ENCODE results near the gene MRPL39. TPM values are rescaled to one million over a fixed set of nuclear protein-coding genes. Genes with fewer than 3 reads are reported as not detected.

The MRPL39 gene
- total RNA-seq, 4 donors from 2014 or later, result 12.5 to 30.5 (median 28.1) TPM

DNA sequence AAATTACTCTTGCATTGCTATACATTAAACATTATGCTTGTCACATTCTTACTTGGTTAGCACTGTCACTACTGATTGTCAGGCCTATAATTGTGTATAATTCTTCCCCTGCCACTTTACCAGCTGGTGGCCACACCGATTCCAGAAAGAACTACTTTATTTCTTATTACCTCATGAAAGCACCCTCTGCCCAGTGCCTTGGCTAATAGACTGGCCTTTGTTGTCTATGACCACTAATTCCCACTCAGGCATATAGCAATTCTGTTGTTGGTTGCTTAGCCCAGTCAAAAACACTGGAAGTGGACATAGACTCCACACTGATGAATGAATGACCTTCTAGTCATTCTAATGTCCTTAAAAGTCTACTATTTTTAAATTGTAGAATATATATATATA, 35.6 kb downstream of the MRPL39 start:
- no peaks in the 10 kb centered on the region for H3K27me3 ChIP-seq
- peaks cover 0 to 14% (median 0%) of the 10 kb centered on the region in 3 donors for H3K4me1 ChIP-seq
- H3K4me3 ChIP-seq, result no peak overlapping the region
- intact Hi-C loops (cut with DNase I), result no loop called here
- H3K36me3 ChIP-seq, result peaks cover 0 to 12% (median 0%) of the 10 kb centered on the region in 3 donors
- no peak overlapping the region for H3K27ac ChIP-seq
- TF ChIP-seq, protein P1, sequence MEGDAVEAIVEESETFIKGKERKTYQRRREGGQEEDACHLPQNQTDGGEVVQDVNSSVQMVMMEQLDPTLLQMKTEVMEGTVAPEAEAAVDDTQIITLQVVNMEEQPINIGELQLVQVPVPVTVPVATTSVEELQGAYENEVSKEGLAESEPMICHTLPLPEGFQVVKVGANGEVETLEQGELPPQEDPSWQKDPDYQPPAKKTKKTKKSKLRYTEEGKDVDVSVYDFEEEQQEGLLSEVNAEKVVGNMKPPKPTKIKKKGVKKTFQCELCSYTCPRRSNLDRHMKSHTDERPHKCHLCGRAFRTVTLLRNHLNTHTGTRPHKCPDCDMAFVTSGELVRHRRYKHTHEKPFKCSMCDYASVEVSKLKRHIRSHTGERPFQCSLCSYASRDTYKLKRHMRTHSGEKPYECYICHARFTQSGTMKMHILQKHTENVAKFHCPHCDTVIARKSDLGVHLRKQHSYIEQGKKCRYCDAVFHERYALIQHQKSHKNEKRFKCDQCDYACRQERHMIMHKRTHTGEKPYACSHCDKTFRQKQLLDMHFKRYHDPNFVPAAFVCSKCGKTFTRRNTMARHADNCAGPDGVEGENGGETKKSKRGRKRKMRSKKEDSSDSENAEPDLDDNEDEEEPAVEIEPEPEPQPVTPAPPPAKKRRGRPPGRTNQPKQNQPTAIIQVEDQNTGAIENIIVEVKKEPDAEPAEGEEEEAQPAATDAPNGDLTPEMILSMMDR (IDR thresholded peaks at IDR 0.05), result no peak
- no peak for TF ChIP-seq POLR2A (IDR thresholded peaks at IDR 0.05)
- no peak for DNase-seq
- H3K9me3 ChIP-seq, result no peaks in the 10 kb centered on the region
- 90 to 92% methylated on average over 1 of the region's 1 CpG for WGBS, 2 donors

DNA sequence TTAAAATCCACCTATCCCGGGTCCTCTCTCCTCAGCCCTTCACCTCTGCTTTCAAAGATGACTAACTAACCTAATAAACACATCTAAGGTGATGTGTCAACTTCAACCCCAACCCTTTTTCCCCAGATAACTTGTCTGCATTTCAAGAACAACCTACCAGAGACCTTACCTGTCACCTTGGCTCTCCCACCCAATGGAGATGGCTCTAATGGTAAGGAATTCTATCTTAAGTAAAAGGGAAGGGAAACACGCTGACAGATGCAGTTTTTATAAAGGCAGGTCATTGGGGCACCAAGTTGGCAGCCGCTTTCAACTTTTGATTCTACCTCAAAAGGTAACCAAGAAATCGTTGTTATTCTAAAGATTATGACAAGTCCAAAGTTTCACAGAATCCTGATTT, 37.6 kb downstream of the MRPL39 start:
- TF ChIP-seq, protein P1 (IDR thresholded peaks at IDR 0.05), result no peak
- TF ChIP-seq POLR2A (IDR thresholded peaks at IDR 0.05), result no peak

DNA sequence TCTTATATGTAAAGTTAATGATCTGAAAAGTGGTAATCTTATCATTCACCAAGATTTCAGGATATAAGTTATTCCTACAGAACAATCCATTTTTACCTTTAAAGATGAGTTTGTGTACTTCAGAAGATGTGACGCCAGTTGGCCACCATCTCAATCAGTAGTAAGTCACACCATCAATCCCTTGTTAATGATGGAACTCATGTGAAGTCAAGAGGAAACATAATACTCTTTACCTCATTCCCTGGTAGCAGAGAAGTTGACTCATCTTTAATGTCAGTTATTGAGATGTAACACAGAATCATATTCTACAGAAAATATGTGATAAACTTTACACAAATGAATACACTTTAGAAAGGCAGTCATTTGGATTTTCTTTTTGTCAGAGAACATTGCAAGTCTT, 38.2 kb downstream of the MRPL39 start:
- Histone ChIP-seq H3K27ac (no peak overlapping the region), H3K27me3 (no peaks in the 10 kb centered on the region), H3K4me3 (no peak overlapping the region), H3K4me1 (peaks cover 0 to 13% (median 0%) of the 10 kb centered on the region in 3 donors), H3K9me3 (no peaks in the 10 kb centered on the region), H3K36me3 (peaks cover 0 to 15% (median 0%) of the 10 kb centered on the region in 3 donors)
- WGBS, 2 donors, result 70 to 87% methylated on average over 1 of the region's 1 CpG
- intact Hi-C loops (cut with DNase I), result no loop called here
- DNase-seq, result no peak
- no peak for TF ChIP-seq POLR2A (IDR thresholded peaks at IDR 0.05)
- TF ChIP-seq, protein P1 (IDR thresholded peaks at IDR 0.05), result no peak

More for the DNA sequence above, 37.6 kb downstream of the MRPL39 start:
- Histone ChIP-seq H3K27ac (no peak overlapping the region), H3K4me3 (no peak overlapping the region), H3K9me3 (no peaks in the 10 kb centered on the region), H3K4me1 (peaks cover 0 to 14% (median 0%) of the 10 kb centered on the region in 3 donors), H3K36me3 (peaks cover 0 to 15% (median 0%) of the 10 kb centered on the region in 3 donors), H3K27me3 (no peaks in the 10 kb centered on the region)
- intact Hi-C loops (cut with DNase I), result no loop called here
- WGBS, 2 donors, result 72 to 88% methylated on average over 4 of the region's 4 CpGs
- DNase-seq, result no peak

DNA sequence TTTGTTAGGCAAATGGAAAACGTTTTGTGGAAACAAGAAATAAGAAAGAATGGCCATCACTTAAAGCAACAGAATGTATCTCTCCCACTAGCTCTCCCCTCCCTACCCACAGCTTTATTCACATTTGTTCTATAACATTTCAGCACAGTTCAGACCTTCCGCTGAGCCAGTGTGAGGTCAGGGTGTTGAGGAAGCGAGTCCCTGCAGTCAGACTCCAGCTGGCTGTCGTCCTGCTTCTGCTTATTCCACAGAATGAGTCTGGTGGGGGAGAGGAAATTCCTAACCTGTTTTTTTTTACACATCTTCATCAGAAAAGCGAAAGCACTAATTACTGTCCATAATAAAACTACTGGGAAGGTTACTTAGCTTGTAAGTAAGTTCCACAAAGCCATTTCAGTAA, 39.0 kb downstream of the MRPL39 start:
- no peak for DNase-seq
- TF ChIP-seq, protein P1 (IDR thresholded peaks at IDR 0.05), result no peak
- no peak for TF ChIP-seq POLR2A (IDR thresholded peaks at IDR 0.05)
- WGBS, 2 donors, result 23 to 52% methylated on average over 5 of the region's 5 CpGs
- Histone ChIP-seq H3K4me1 (peaks cover 0 to 7% (median 0%) of the 10 kb centered on the region in 3 donors), H3K36me3 (peaks cover 0 to 15% (median 0%) of the 10 kb centered on the region in 3 donors), H3K4me3 (peak overlapping the region in 1 of 4 donors; percentile 27), H3K27me3 (no peaks in the 10 kb centered on the region), H3K9me3 (no peaks in the 10 kb centered on the region), H3K27ac (peak overlapping the region in 1 of 4 donors; percentile 27)
- intact Hi-C loops (cut with DNase I), result no loop called here

DNA sequence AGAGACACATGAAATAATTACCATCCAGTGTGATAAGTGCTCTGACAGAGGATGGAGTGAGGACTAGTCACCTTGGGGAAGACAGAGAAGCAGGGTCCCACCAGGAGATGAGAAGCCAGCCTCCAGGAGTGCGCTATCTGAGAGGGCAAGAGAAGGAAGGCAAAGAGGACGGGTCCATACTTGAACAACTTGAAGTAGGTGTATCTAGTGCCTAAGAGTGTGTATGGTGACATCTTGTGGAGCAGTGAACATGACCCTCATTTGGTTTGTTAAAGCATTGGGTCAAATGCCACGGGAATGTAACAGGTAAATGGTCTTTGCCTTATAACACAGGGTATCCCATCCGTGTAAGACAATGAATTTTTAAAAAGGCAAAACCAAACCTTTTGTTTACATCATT, 39.8 kb downstream of the MRPL39 start:
- no peaks in the 10 kb centered on the region for H3K9me3 ChIP-seq
- DNase-seq, result no peak
- H3K4me3 ChIP-seq, result no peak overlapping the region
- intact Hi-C loops (cut with DNase I), result no loop called here
- H3K27me3 ChIP-seq, result no peaks in the 10 kb centered on the region
- H3K36me3 ChIP-seq, result peaks cover 0 to 15% (median 0%) of the 10 kb centered on the region in 3 donors
- TF ChIP-seq, protein P1 (IDR thresholded peaks at IDR 0.05), result no peak
- no peak for TF ChIP-seq POLR2A (IDR thresholded peaks at IDR 0.05)
- peaks cover 0 to 15% (median 0%) of the 10 kb centered on the region in 3 donors for H3K4me1 ChIP-seq
- 79 to 86% methylated on average over 4 of the region's 4 CpGs for whole genome bisulfite sequencing, 2 donors
- H3K27ac ChIP-seq, result no peak overlapping the region
